ENCODE results near the gene C1orf210.

- TF ChIP-seq, protein P1, sequence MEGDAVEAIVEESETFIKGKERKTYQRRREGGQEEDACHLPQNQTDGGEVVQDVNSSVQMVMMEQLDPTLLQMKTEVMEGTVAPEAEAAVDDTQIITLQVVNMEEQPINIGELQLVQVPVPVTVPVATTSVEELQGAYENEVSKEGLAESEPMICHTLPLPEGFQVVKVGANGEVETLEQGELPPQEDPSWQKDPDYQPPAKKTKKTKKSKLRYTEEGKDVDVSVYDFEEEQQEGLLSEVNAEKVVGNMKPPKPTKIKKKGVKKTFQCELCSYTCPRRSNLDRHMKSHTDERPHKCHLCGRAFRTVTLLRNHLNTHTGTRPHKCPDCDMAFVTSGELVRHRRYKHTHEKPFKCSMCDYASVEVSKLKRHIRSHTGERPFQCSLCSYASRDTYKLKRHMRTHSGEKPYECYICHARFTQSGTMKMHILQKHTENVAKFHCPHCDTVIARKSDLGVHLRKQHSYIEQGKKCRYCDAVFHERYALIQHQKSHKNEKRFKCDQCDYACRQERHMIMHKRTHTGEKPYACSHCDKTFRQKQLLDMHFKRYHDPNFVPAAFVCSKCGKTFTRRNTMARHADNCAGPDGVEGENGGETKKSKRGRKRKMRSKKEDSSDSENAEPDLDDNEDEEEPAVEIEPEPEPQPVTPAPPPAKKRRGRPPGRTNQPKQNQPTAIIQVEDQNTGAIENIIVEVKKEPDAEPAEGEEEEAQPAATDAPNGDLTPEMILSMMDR (IDR thresholded peaks at IDR 0.05) = no peak
- no peak for TF ChIP-seq EZH2 (IDR thresholded peaks at IDR 0.05; ENCODE audit: borderline replicate concordance, insufficient read depth, low read depth, low read length, poor library complexity, severe bottlenecking)
Observed at GRCh38 chr1:43313771-43314170, 28.4 kb upstream of the C1orf210 start.
